ENCODE results near the gene SLC39A13. TPM values are rescaled to one million over a fixed set of nuclear protein-coding genes. Genes with fewer than 3 reads are reported as not detected.
A peak's percentile ranks its signal among the peaks of the same experiment; 100 is the strongest.

The SLC39A13 gene
- total RNA-seq, 1 donor from 2014 or later = 36.0 TPM

- no peak overlapping the region for H3K27ac Mint-ChIP-seq (ENCODE audit: unreplicated experiment)
- peaks cover 3% of the 10 kb centered on the region for H3K9me3 Mint-ChIP-seq
- H3K4me3 Mint-ChIP-seq = no peak overlapping the region
Measured at GRCh38 chr11:47383071-47383470, 25.3 kb upstream of the SLC39A13 start.

DNA sequence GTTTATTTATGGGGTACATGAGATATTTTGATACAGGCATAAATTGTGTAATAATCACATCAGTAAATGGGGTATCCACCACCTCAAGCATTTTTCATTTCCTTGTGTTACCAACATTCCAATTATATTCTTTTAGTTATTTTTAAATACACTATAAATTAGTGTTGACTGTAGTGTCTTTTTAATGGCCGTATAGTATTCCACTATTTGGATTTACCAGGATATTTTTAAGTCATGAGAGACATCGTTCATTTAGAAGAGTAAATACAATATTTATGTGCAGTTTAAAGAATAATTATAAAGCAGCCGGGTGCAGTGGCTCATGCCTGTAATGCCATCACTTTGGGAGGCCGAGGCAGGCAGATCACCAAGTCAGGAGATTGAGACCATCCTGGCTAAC, 23.9 kb upstream of the SLC39A13 start:
- Mint-ChIP-seq H3K9me3 (peaks cover 3% of the 10 kb centered on the region), H3K4me1 (no peaks in the 10 kb centered on the region)

More at GRCh38 chr11:47383071-47383470, 25.3 kb upstream of the SLC39A13 start:
- Mint-ChIP-seq H3K27me3 (ENCODE audit: low read depth) (no peaks in the 10 kb centered on the region), H3K4me1 (no peaks in the 10 kb centered on the region), H3K36me3 (ENCODE audit: low read depth) (no peaks in the 10 kb centered on the region)
- no peak for TF ChIP-seq CTCF (conservative IDR thresholded peaks at IDR 0.05)
- no peak for DNase-seq (ENCODE audit: low read depth, low spot score)

DNA sequence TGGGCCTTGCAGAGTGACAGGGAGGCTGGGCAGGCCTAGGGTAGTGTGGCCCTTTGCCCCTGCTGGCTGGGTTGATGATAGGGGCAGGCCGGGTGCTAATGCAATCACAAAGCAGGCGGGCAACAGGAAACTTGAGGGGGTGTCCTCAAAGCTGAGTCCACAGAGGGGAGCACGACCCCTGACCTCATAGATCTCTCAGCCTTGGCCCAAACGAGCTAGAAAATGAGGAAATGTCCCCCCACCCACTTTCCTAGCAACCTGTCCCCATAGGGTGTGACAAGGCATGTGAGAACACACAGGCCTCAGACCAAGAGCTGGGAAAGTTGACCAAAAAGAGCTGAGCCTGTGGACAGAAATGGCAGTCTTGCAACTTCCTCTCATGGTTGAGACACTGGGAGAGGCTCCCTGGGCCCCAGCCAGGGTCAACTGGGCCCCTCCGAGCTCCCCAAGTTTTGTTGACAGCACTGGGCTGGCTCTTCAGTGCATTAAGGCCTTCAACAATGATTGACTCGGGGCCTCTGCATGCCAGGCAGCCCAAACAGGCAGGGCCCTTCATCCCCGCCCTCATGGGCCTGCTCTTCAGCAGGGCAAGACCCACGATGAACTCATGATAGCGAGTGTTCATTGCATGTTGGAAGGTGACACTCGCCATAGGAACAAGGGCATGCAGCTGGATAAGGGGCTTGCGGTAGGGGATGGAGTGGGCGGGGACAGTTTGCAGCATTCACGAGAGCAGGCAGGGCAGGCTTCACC, 20.3 kb upstream of the SLC39A13 start:
- no peaks in the 10 kb centered on the region for H3K9me3 Mint-ChIP-seq
- no peak for DNase-seq (ENCODE audit: low read depth, low spot score)
- no peak overlapping the region for H3K4me3 Mint-ChIP-seq
- no peak for TF ChIP-seq CTCF (conservative IDR thresholded peaks at IDR 0.05)
- H3K36me3 Mint-ChIP-seq (ENCODE audit: low read depth) = no peaks in the 10 kb centered on the region
- peak overlapping the region; percentile 83 for H3K27ac Mint-ChIP-seq (ENCODE audit: unreplicated experiment)
- no peaks in the 10 kb centered on the region for H3K4me1 Mint-ChIP-seq
- no peaks in the 10 kb centered on the region for H3K27me3 Mint-ChIP-seq (ENCODE audit: low read depth)

More for the DNA sequence above, 23.9 kb upstream of the SLC39A13 start:
- H3K27ac Mint-ChIP-seq (ENCODE audit: unreplicated experiment) = no peak overlapping the region
- no peaks in the 10 kb centered on the region for H3K36me3 Mint-ChIP-seq (ENCODE audit: low read depth)
- DNase-seq (ENCODE audit: low read depth, low spot score) = no peak
- no peaks in the 10 kb centered on the region for H3K27me3 Mint-ChIP-seq (ENCODE audit: low read depth)
- no peak overlapping the region for H3K4me3 Mint-ChIP-seq
- no peak for TF ChIP-seq CTCF (conservative IDR thresholded peaks at IDR 0.05)

DNA sequence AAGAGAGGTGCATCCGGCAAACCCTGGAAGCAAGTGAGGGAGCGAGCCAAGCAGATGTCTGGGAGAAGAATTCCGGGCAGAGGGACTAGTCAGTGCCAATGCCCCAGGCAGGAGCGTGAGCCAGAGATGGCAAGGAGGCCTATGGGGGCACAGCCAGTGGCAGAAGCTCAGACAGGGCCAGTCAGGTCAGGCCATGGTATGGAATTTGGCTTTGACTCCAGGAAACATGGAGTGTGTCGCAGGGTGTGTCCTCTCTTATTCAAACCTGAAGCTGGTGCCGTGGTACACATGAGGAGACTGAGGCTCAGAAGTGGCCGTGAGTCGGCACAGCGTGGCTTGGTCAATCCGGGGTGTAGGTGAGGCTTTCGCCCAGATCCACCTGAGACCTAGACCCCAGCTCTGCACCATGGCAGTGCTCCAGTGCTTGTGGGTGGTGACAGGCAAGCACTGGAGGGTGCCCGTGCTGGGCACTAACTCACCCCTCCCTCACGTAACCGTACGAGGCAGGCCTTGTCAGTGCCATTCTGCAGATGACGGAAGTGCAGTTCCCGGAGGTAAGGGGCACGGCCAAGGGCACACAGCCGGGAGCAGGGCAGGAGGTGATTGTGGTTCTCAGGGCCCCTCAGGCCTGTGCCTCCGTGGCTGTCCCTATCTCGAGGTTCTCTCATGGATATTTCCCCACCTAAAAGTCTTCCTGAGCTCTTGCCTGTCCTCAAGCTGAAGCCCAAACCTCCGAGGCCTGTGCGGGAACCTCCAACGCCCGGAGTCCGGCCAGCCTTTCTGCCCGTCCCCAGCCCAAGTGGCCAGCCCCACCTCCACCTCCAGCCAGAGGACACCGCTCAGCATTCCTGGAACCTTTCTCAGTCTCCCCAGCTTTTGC, 19.5 kb upstream of the SLC39A13 start:
- Mint-ChIP-seq H3K27ac (ENCODE audit: unreplicated experiment) (peak overlapping the region; percentile 62), H3K36me3 (ENCODE audit: low read depth) (no peaks in the 10 kb centered on the region), H3K4me1 (no peaks in the 10 kb centered on the region), H3K9me3 (no peaks in the 10 kb centered on the region), H3K27me3 (ENCODE audit: low read depth) (no peaks in the 10 kb centered on the region), H3K4me3 (no peak overlapping the region)
- TF ChIP-seq CTCF (conservative IDR thresholded peaks at IDR 0.05) = no peak
- DNase-seq (ENCODE audit: low read depth, low spot score) = no peak

DNA sequence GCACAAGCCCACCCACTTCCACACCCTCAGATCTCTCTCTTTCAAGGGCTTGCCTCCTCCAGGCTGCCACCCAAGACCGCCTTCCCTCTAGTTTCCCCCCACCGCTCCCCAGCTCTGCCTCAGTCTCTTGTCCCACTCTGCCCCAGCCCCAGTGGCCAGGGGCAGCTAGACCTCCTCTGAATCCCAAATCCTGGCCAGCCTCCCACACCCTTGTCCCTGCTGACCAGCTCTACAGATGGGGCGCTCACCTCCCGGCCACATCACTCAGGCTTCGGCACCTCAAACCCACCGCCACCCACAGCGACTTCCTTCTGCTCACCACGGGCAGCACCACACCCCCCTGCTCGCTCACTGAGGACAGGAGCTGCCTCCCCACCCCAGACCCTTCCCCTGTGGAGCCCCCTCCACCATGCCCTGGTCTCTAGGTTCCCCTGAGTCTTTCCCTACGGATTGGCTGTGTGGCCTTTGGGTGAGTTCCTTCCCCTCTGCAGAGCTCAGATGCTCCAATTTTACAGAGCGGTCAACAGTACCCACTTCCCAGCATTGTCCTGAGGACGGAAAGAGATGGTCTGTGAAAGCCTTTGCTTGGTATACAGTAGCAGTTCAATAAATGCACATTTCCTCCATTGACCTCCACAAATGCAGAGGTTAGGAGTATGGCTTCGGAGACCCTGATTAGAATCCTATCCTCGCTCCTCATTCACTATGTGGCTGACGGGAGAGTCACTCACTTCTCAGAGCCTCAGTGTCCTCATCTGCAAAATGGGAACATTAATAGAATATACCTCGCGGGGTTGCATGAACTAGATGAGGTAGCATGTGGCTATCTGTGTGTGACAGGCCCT, 18.6 kb upstream of the SLC39A13 start:
- no peak for DNase-seq (ENCODE audit: low read depth, low spot score)
- TF ChIP-seq CTCF (conservative IDR thresholded peaks at IDR 0.05) = no peak
- no peak overlapping the region for H3K4me3 Mint-ChIP-seq
- peak overlapping the region; percentile 50 for H3K27ac Mint-ChIP-seq (ENCODE audit: unreplicated experiment)
- no peaks in the 10 kb centered on the region for H3K27me3 Mint-ChIP-seq (ENCODE audit: low read depth)
- no peaks in the 10 kb centered on the region for H3K4me1 Mint-ChIP-seq
- no peaks in the 10 kb centered on the region for H3K36me3 Mint-ChIP-seq (ENCODE audit: low read depth)
- H3K9me3 Mint-ChIP-seq = no peaks in the 10 kb centered on the region
